Mucosa of descending colon (tissue), 3 donors: Measurements from ENCODE around the gene TM9SF2. TPM values are rescaled to one million over a fixed set of nuclear protein-coding genes. Genes with fewer than 3 reads are reported as not detected.

Experiments
- ATAC-seq: fragments of 200-7000 bp; cut with Tn5 transposase; one replicate; pipeline ENCODE4 v1.9.1; 2020; ENCODE audit warnings: mild to moderate bottlenecking, moderate library complexity
- DNase-seq, 3 donors: peaks; one replicate each; pipeline ENCODE4 v3.0.0-alpha.2; 2020
- H3K36me3 ChIP-seq: fragments of 200-600 bp; one replicate; pipeline ENCODE4 v1.8.0; 2021; ENCODE audit warnings: low read depth, mild to moderate bottlenecking
- H3K4me1 ChIP-seq: fragments of 200-600 bp; one replicate; pipeline ENCODE4 v1.8.0; 2021; ENCODE audit warnings: low read depth, mild to moderate bottlenecking
- H3K4me3 ChIP-seq: fragments of 200-600 bp; one replicate; pipeline ENCODE4 v1.8.0; 2021; ENCODE audit warnings: mild to moderate bottlenecking
- H3K9me3 ChIP-seq: fragments of 200-600 bp; one replicate; pipeline ENCODE4 v1.8.0; 2021; ENCODE audit warnings: mild to moderate bottlenecking
- intact Hi-C, 2 donors: fragments of 100-400 bp; cut with DNase I in 1 of 2; cut with micrococcal nuclease in 1 of 2; formaldehyde crosslinking; loops; one replicate each; pipeline versions ENCODE4 v1.11.0 to v1.11.1; 2022; cut with DNase I, micrococcal nuclease
- total RNA-seq, 3 donors: library from RNA; stranded (reverse); fragmentation: NEBNext Ultra II Directional in 2 of 3; extraction: Animal tissue kit (Norgen Biotek cat#: 25700) in 2 of 3; gene quantifications; one replicate each; pipeline versions ENCODE4 v1.2.1 to v1.2.4, GENCODE V29; 2021 to 2023
- TF ChIP-seq, protein P1 (sequence below): fragments of 200-600 bp; IDR thresholded peaks from one replicate; pipeline ENCODE4 v1.8.0; 2022; ENCODE audit warnings: antibody characterized with exemption, mild to moderate bottlenecking
- donor health status: DM: no; HTN: no; CAD: no; lungs with moderate emphysema.
- donor health status: DM: no; HTN: no; CAD: no.
- donor health status: DM: no; HTN: yes; CAD: no.

Gene TM9SF2
- total RNA-seq, 3 donors from 2014 or later, result 129 to 202 (median 200) TPM

DNA sequence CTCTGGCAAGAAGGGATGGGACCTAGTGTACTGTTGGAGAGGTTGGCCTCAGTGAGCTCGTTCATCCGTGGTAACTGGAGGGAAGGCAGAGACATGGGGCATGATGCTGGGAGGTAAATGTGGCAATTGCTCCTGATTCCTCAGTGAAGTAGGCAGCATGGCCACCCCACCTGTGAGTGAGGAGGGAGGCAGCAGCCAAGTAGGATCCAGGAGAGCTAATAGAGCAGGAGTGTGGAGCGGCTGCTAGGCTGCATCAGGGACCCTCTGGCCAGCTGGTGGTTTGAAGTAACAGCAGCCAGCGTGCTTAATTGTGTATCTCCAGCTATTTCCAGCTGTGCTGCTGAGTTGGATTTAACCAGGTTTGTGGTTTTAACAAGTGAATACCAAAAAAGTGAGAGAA, 24.7 kb downstream of the TM9SF2 start:
- no peaks in the 10 kb centered on the region for H3K9me3 ChIP-seq
- H3K36me3 ChIP-seq, result no peaks in the 10 kb centered on the region
- intact Hi-C loops, result no loop called here
- TF ChIP-seq, protein P1, sequence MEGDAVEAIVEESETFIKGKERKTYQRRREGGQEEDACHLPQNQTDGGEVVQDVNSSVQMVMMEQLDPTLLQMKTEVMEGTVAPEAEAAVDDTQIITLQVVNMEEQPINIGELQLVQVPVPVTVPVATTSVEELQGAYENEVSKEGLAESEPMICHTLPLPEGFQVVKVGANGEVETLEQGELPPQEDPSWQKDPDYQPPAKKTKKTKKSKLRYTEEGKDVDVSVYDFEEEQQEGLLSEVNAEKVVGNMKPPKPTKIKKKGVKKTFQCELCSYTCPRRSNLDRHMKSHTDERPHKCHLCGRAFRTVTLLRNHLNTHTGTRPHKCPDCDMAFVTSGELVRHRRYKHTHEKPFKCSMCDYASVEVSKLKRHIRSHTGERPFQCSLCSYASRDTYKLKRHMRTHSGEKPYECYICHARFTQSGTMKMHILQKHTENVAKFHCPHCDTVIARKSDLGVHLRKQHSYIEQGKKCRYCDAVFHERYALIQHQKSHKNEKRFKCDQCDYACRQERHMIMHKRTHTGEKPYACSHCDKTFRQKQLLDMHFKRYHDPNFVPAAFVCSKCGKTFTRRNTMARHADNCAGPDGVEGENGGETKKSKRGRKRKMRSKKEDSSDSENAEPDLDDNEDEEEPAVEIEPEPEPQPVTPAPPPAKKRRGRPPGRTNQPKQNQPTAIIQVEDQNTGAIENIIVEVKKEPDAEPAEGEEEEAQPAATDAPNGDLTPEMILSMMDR, result no peak
- ATAC-seq (no peak), DNase-seq (no peak)
- no peaks in the 10 kb centered on the region for H3K4me1 ChIP-seq
- no peak overlapping the region for H3K4me3 ChIP-seq

DNA sequence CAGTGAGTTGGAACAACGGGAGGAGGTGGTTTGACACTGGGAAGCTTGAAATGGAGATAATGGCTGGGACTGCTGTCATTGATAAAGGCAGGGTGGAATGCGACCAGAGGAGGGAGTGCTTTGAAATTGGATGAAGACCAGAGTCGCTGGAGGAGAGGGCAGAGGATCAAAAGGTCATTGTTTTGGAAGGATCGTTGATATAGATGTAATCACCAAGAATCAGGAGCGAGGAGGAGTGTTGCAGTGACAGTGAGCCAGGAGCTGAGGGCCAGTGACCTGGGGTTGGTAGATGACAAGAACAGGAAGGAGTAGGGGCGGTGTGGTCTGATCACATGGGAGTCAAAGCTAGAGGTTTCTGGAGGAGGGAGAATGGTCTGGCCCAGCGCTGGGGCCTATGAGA, 25.3 kb downstream of the TM9SF2 start:
- DNase-seq, result no peak
- intact Hi-C loops, result no loop called here
- Histone ChIP-seq H3K36me3 (no peaks in the 10 kb centered on the region), H3K4me1 (no peaks in the 10 kb centered on the region), H3K9me3 (no peaks in the 10 kb centered on the region), H3K4me3 (no peak overlapping the region)
- ATAC-seq, result peak; percentile 12
- TF ChIP-seq, protein P1, result no peak

DNA sequence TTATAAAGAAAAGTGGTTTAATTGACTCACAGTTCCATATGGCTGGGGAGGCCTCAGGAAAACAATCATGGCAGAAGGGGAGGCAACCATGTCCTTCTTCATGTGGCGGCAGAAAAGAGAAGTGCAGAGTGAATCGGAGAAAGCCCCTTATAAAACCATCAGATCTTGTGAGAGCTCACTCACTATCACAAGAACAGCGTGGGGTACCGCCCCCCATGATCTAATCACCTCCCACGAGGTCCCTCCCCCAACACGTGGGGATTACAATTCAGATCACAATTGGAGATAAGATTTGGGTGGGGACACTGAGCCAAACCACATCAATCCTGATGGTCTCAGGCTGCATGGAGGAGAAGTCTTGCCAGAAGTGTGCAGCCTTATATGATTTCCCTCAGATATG, 26.0 kb downstream of the TM9SF2 start:
- no peaks in the 10 kb centered on the region for H3K36me3 ChIP-seq
- H3K4me3 ChIP-seq, result no peak overlapping the region
- no peaks in the 10 kb centered on the region for H3K9me3 ChIP-seq
- no peak for ATAC-seq
- no peaks in the 10 kb centered on the region for H3K4me1 ChIP-seq
- no peak for DNase-seq
- TF ChIP-seq, protein P1, result no peak
- intact Hi-C loops, result no loop called here

DNA sequence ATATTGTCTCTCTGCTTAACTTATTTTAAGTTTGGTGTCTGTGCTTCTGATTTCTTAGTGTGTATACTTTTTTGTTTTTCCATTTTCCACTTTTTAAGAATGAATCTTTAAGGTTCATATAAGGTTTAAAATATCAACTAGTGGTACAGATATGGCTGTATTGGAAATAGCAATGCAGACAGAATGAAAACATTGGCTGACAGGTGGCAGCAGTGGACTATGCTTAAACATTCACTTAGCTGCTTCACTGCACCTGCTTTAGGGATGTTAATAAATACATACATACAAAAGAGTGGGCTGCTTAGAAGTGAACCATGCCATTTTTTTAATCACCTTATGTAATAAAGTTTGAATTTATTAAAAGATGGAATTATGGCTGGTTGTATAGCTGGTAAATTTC, 27.3 kb downstream of the TM9SF2 start:
- ATAC-seq (no peak), DNase-seq (peak in 1 of 3 donors; percentile 37)
- intact Hi-C loops, result no loop called here
- no peaks in the 10 kb centered on the region for H3K36me3 ChIP-seq
- H3K4me3 ChIP-seq, result no peak overlapping the region
- TF ChIP-seq, protein P1, result no peak
- H3K4me1 ChIP-seq, result no peaks in the 10 kb centered on the region
- no peaks in the 10 kb centered on the region for H3K9me3 ChIP-seq

DNA sequence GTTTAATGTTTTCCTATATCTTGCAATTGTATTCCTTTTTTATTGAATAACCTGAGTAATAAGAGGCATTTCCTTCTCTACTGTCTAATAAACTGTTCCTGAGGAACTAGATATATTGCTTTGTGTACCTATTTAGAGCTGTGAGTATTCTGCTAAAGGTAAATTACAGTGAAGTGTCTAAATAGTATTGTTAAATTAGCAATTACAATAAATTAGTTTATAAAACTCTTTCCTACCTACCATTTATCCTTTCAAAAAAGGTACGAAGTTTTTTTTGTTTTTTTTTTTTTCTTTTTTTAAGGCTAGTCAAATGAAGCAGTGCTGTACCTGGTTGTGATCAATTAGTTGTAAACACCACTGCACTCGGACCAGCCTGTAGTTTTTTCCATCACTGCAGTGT, 34.8 kb downstream of the TM9SF2 start:
- intact Hi-C loops, result no loop called here
- DNase-seq (no peak), ATAC-seq (no peak)
- TF ChIP-seq, protein P1, result no peak
- Histone ChIP-seq H3K4me3 (no peak overlapping the region), H3K9me3 (no peaks in the 10 kb centered on the region), H3K4me1 (no peaks in the 10 kb centered on the region), H3K36me3 (no peaks in the 10 kb centered on the region)

DNA sequence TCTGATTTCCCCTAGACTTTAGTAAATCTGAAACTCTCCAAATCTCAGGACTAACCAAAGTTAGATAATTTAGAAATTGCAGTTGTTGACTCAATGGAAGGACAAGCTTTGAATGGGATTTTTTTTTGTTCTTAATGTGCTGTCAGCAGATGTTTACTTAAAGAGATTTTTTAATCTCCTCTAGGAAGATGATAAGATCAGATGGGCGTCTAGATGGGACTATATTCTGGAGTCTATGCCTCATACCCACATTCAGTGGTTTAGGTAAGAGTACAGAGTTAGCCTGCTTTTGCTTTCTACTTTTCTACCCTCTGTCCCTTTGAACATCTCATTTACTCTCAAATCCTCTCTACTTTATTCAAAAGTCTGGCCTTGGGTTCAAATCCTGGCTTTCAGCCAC, 39.3 kb downstream of the TM9SF2 start:
- Histone ChIP-seq H3K4me1 (no peaks in the 10 kb centered on the region), H3K36me3 (no peaks in the 10 kb centered on the region), H3K4me3 (no peak overlapping the region)

More for the DNA sequence above, 39.3 kb downstream of the TM9SF2 start:
- ATAC-seq (no peak), DNase-seq (no peak)
- H3K9me3 ChIP-seq, result no peaks in the 10 kb centered on the region
- intact Hi-C loops, result no loop called here
- TF ChIP-seq, protein P1, result no peak
